Measurements from ENCODE around the gene THSD7A. TPM values are rescaled to one million over a fixed set of nuclear protein-coding genes. Genes with fewer than 3 reads are reported as not detected.

THSD7A gene
- total RNA-seq, 1 donor from 2014 or later: 21.6 TPM

DNA sequence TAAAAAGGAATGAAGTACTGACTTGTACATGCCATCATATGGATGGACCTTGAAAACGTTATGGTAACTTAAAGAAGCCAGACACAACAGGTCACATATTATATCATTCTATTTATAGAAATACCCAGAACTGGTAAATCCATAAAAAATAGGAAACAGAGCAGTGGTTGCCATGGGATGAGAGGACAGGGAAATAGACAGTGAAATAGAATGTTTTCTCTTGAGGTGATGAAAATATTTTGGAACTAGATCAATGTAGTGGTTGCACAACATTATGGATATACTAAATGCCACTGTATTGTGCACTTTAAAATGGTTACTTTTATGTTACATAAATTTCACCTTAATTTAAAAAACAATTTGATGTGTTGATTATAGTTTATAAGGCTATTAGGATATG is 318.5 kb downstream of the THSD7A start:
- DNase-seq (ENCODE audit: low spot score): no peak

DNA sequence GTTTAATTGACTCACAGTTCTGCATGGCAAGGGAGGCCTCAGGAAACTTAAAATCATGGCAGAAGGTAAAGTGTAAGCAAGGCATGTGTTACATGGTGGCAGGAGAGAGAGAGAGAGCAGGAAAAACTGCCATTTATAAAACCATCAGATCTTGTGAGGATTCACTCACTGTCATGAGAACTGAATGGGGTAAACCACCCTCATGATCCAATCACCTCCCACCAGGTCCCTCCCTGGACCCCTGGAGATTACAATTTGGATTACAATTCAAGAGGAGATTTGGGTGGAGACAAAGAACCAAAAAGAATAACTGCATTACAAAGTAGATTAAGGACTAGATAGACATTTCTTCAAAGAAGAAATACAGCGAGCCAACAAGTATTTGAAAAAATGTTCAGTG is 324.1 kb downstream of the THSD7A start:
- no peak for DNase-seq (ENCODE audit: low spot score)

DNA sequence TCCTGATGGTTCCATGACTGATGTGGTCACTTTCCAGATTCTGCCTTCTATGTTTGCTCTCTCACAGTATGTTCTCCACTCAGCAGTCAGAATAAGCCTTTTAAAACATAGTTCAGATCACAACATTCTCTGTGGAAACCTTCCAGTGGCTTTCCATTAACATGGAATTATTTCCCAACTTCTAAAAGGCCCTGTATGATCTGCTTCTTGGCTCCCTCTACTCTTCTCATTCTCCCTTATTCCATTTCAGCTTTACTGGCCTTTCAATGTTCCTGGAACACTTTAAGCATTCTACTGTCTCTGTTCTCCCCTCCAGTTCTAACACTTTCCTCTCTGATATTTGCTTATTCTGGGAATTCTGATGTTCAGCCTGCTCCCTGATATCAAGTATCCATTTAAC is 325.6 kb downstream of the THSD7A start:
- no peak for DNase-seq (ENCODE audit: low spot score)

DNA sequence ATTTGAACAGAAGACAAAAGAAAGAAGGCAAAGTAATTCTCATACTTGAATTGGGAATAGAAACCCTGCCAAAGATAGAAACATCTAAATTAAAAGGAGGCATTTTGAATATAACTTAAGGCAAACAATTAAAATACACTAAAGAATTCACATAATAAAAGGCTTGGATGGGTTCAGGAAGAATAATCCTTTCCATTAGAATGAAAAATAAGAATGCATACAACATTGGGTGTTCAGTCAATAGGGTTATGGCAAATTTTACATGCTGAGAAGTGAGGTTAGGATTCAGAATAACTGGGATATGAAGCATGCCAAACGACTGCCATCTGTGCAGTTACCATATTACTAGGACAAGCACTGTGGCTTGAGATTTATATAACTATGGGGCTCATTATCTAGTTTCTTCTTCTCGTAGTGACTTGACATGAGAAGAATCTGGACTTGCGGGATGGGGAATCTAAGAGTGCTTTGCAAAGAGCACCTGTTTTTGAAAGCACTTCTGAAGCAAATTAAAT is 326.5 kb downstream of the THSD7A start:
- no peak for DNase-seq (ENCODE audit: low spot score)

DNA sequence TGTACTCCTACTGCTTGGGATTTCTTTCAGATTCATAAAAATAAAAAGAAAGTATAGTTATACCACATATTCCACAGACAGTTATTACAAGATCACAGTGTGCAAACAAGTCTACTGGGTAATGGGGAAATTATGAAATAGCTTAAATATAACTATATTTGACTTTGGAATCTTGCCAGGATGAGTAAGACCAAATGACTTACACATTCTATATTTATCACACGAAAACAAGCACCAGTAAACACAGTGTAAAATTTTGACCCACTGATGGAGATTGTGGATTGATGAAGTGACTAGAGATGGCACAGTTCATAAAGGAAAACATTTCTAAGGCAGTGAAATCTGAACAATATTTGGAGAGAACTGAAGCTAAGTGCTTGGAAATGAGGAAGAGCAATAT is 339.7 kb downstream of the THSD7A start:
- no peak for DNase-seq (ENCODE audit: low spot score)

DNA sequence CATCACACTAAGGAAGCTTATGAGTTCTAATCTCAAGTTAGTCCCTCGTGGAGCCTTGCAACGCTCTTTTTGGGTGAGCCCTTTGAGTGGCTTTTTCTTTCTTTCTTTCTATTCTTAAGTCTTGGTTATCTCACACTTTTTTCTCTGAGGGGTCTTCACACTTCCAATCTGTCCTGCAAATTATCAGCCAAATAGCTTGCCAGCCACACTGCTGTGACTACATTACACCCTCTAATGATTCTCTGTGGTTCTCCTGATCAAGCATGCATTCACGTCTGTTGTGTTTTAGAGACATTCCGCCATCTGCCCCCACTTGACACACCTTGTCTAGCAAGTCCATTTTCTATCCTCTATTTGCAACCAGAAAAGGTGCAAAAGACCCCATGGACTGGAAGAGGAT is 340.2 kb downstream of the THSD7A start:
- DNase-seq (ENCODE audit: low spot score): no peak

DNA sequence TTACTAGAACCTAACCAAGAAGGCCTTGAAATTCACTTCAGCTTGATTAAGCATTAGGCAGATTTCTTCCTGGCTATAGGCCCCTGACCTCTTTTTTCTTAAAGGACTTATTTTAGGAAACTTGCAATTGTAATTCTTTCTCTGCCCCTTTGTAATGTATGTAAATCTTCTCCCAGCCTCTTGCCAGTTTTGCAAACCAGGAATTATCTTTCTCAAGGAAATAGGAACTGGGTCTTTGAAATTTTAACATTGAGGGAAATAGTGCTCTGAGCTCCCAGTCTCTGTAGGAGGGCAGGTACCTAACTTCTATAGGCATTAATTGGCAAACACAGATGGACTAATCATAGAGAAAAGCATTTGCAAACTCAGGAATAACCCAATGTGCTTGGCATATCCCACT is 342.7 kb downstream of the THSD7A start:
- DNase-seq (ENCODE audit: low spot score): no peak

DNA sequence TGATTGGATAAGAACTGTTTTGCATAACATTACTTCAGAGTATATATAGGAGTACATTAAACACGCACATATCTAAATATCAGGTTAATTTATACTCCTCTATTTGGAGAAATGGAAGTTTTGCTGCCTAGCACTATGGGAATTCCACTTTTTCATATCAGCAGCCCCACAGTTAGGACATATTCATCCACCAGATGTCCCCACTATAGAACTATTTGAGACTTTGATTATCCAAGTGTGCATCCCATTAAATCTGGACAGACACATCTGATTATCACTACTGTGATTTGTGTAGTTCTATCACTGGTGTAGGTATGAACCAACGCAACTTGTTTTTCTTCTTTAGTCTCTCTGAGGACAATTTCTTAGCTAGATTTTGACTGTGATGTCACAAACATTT is 345.7 kb downstream of the THSD7A start:
- no peak for DNase-seq (ENCODE audit: low spot score)

DNA sequence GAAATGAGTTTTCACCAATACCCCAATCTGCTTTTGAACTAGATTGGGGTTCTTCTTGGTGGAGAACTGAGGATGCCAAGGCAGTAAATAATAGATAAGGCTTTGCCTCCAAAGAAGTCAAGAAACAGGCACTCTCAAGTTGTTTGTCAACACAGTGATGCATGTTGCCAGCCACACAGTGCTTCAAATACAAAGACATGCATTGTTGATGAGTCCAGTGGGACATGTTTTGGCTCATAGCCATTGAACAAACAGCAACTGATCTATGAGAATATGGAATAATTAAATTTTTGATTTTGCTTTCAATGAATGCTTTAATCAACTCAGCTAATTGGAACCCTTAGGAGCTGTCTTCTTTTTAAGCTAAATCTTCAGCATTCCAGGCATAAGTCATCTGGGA is 346.4 kb downstream of the THSD7A start:
- DNase-seq (ENCODE audit: low spot score): no peak

DNA sequence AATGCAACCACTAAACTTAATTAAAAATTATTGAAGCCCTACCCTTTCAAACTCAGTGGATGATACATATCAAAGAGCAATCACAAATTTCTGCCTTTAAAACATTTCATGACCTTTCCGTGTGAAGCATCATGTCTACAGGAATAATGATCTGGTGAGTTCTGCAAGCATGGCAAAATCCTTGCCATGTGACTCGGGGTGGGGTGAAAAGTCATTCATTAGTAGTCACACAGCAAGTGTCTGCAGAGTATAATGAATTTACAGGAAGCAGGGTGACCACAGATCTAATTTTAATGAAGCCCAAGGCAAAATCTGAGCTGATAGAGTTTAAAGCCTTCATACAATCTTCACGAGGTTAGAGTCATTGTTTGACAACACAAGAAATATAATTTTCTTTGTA is 351.9 kb downstream of the THSD7A start:
- DNase-seq (ENCODE audit: low spot score): no peak

DNA sequence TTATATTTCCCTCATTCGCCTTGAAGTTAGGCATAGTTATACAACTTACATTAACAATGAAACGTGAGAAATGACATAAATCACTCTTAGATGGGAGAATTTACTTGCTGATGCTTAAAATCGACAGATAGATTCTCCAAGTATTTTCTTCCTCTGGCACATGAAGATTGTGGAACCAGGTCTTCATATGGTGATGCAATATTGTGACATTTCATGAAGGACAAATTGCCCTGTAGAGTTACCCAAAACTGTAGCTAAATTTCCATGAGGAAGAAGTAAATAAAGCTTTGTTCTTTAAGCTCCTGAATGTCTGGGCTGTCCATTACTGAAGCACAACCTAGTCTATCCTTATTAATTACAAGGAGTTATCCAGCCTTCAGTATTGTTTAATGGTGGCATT is 353.1 kb downstream of the THSD7A start:
- no peak for DNase-seq (ENCODE audit: low spot score)

DNA sequence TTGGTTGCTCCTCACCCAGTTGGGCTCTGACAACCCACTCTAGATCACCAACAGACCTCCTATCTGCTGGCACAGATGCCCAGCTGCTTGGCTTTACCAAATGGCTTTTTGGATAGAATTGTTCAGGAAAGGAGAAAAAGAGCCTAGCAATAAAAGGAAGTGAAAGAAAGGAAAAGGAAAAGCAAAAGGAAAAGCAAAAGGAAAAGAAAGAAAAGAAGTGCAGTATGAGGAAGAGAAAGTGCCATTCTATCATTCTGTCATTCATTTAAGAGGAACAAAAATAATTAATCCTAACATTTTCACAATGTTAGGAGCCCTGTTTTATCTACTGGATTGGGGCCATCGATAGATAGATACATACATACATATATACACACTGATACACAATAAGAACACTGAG is 353.6 kb downstream of the THSD7A start:
- DNase-seq (ENCODE audit: low spot score): no peak

DNA sequence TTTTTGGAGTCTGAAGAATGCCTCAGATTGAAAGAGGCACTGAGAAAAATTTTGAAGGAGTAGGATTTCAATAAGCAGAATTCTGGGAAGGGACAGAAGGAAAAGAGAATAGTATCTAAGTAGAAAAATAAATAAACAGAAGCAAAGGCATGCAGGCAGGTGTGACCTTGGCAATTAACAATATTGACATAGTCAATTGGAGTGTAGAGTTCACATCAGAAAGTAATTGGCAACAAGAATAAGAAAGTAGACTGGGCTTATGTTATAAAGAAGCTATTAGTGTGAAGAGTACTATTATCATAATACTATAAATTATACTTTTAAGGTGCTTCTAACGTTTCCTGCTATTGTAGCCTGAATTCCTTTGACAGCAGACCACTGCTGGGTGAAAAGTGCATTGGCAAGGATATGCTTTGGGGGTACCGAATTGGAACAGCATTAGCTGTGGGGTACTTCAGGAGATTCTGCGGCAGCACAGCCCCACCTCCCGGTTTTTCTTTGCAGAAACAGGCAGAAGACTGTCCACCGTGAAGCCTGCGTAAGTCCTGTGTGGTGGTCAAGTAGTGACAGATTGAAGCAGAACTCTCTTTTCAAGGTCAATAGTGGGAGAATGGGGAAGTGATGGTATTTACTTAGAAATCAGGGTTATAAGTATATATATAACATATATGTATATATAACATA is 357.0 kb downstream of the THSD7A start:
- DNase-seq (ENCODE audit: low spot score): no peak

DNA sequence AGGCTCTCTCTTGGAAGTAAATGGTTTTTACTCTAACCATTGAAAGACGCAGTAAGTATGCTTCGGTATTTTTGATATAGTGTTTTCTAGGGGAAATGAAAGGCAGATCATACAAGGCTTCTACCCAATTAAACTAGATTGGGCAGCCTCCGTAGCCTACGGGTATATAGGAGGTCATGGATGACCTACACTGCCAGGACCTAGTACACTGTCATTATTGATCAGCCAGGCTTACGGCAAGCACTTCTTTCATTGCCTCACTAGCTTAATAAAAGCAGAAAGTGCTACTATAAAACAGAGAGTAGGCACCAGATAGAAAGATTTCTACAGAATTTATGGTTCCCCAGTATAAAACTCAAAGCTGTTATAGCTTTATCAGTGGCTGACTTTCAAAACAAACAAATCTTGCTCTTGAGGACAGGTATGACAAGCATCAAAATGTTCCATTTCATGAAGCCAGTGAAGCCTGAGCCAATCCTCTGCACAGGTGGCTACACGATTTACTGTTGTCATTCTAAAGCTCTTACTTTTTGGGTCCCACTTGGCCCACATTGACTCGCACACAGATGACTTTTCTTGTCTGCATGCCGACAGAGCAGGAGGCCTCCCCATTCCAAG is 358.1 kb downstream of the THSD7A start:
- DNase-seq (ENCODE audit: low spot score): no peak

DNA sequence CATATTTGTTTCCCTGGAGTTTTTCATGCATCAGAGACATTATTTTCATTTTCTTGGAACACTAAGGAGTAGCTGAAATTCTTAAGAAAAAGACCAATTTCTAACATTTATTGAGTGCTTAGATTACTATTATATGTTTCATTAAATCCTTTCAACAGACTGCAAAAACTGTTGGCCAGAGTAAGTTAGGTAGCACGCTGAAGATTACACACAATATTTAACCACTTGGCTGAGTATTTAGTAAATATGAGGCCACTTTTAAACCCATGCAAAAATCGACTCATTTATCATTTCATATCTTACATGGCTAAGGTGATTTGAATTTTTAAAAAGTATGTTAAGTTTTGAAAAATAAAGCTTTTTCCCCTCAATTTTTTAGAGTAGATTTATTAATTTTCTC is 358.8 kb downstream of the THSD7A start:
- no peak for DNase-seq (ENCODE audit: low spot score)

DNA sequence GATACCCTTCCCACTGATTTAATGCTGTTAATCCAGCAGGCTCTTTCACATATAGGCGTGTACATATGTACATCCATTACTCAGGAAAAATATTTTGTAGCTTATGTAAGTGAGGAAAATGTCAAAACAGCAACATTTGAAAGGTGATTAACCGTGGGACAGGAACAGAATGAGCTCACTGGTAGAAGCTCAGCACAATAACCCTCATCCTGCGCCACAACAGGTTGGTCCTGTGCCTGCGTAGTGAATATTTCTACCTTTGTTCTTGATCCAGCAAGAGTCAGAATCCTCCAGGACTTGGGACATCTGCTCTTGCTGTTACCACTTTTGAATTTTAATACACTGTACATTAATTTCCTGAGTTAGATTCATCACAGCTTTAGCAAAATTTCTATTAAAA is 359.4 kb downstream of the THSD7A start:
- no peak for DNase-seq (ENCODE audit: low spot score)

DNA sequence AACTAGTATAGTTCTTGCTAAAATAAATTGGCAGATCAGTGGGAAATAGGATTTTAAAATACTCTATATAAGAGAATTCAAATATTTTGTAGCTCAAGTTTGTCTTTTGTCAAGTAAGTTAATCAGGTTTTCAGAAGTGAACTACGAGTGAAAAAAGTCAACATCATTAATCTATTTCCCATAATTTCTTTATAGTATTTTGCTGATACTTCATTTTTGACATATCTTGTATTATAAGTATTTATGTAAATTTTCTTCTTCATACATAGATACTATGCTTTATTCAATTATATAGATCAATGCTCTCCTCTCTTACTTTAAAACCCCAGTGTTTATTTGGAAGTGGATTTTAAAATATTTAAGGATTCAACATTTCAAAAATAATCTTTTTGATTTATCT is 360.7 kb downstream of the THSD7A start:
- DNase-seq (ENCODE audit: low spot score): no peak

DNA sequence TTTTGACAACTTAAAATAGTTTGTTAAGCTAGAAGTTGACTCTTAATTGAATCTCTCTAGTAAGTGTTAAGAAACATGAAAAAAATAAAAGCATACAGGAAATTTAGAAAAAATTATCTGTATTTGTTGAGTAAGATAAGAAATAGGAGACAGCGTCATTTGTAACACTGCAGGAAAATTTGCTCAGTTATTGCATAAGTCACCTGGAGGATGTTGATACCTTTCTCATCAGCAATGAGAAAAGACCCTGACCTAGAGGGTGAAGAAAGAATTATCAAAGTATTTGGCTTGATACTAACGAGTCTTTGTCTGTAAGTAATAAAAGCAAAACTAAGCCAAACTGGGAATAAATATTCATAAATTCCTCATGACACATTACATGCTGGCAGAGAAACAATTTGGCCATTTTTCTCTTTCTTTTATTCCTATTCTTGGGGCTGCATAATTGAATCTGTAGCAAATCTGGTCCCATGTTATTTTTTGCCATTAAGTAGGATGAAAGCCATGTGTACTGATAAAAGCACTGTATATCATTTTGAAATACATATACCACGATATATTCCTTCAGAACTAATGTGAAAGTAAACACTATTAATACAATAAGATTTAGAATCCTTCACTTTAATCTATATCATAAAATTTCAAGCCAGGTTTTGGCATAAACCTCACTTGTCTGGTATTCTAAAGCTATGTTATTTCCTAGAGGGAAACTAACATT is 362.8 kb downstream of the THSD7A start:
- DNase-seq (ENCODE audit: low spot score): no peak

DNA sequence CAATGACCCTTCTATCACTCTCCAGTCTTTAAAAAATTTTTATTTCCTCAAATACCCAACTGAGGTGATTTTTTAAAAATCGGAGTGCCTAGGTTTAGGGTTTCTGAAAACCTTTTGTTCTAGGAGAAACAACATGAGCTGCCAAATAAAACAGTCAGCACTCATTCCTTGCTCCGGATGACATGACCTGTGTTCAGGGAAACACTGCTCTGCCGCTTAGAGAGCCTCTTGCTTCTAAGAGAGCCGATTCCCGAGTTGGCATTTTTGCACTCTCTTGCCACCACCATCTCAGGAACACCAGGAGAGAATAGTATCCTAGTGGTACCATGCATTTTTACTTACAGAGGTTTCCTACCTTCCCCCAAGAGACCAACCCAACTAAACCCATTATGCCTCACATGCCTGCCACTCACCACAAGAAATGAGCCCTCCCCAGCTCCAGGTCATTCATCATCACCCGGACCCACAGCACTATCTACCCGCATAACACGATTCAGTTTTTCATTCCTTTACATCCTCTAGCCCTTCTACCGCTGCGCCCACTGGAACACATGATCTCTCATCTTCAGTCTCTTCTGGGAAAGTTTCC is 365.4 kb downstream of the THSD7A start:
- DNase-seq (ENCODE audit: low spot score): no peak

DNA sequence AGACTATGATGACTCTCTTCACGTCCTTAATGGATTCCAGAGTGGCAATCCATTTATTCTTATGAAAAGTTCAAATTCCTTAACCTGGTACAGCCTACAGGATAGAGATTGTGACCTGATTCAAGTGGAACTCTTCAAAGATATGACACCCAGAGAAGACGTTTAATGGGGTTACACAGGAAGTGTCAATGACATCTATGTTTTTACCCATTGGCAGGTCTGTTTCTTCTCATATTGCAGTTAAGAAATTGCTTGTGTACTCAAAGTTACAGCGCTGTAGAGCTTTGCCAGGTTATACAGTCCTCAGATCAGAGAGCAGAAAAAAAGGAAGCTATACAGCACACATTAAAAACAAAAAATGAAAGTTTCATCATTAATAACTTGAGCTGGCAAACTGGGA is 367.4 kb downstream of the THSD7A start:
- DNase-seq (ENCODE audit: low spot score): no peak

DNA sequence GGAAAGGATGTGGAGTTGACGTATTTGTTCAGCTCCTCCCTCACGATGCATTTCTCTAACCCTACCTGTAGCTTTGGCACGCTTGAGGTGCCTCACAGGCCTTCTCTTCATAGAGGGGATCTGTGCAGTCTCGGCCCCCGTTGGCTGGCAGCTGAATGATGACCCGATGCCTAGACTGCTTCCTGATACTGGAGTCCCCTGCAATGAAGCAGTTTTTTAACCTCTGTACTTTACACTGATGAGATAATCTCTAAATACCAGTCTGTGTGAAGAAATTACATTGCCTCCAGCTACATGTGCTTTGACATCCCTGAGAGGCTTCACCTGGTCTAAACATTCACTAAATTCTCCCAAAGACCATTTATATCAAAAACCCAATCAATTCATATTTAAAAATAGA is 370.1 kb downstream of the THSD7A start:
- no peak for DNase-seq (ENCODE audit: low spot score)

DNA sequence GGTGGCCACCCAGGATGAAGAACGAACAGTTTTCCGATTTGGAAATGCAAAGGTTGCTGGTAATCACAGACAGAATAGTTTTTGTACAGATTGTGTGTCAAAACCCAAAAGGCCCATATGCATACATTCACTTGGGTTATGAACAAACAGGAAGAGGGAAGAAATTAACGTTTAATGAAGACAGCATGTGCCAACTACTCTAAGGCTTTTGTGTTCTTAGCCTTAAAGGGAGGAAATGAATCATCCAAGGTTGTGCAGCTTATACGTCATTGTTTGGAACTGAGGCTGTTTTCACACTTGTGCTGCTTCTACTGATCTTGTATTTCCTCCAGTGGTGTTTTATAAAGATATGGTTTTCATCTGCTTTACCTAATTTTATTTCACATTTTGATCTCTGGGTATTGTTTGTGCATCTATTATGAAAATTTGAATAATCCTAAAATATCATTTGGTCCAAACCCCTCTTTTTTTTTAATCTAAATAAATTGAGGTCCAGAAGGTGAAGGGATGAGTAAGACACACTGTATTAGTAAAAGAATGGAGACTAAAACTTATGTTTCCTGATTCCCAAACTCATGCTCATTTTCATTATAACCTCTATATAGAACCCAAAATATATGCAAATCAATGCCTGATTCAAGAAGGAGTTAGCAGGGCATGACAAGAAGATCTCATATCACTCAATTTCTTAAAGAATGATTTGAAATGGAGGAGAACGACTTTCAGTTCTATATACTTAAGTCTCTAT is 373.1 kb downstream of the THSD7A start:
- DNase-seq (ENCODE audit: low spot score): no peak

Measured in ureter (tissue), 1 donor.